AG04450 (cell line): ENCODE data around the gene CDH4. TPM values are rescaled to one million over a fixed set of nuclear protein-coding genes. Genes with fewer than 3 reads are reported as not detected.

Experiments
- CTCF ChIA-PET: fragments of 300-600, 350-600 bp; formaldehyde crosslinking; extraction: SDS; loops from one replicate; lab custom pipeline; 2022; ENCODE audit warnings: antibody characterized with exemption, inconsistent platforms; lab: Charles Lee
- POLR2A ChIA-PET: fragments of 350-600 bp; formaldehyde crosslinking; extraction: SDS; loops from one replicate; lab custom pipeline; 2021; ENCODE audit warnings: antibody characterized with exemption, inconsistent platforms; lab: Yijun Ruan, JAX
- DNase-seq: peaks from one replicate; pipeline ENCODE4 v3.0.0-alpha.2; 2011; ENCODE audit warnings: low read depth, low spot score
- H3K27ac ChIP-seq: one replicate; pipeline ENCODE4 v1.5.1; 2012; ENCODE audit warnings: low read depth, low read length, control low read depth
- H3K27me3 ChIP-seq: one replicate; pipeline ENCODE4 v1.6.0; 2012; ENCODE audit warnings: low read length; ENCODE audit not compliant: control insufficient read depth, insufficient read depth
- H3K4me3 ChIP-seq: 2 replicates; pipeline ENCODE4 v1.5.1; 2011; ENCODE audit warnings: mild to moderate bottlenecking, low read depth, low read length, control low read depth
- H3K9me3 ChIP-seq: 2 replicates; pipeline ENCODE4 v1.5.1; 2012; ENCODE audit warnings: low read length; ENCODE audit not compliant: control insufficient read depth, insufficient read depth
- polyA plus RNA-seq: library from polyadenylated mRNA; depleted of rRNA; stranded (reverse); fragments of >200 nt; gene quantifications from 2 replicates; pipeline ENCODE4 v1.2.3, GENCODE V29; 2011
- TF ChIP-seq, protein P1 (sequence below): IDR thresholded peaks from 2 replicates; pipeline ENCODE4 v1.5.1; 2011; ENCODE audit warnings: low read depth, low read length, control low read depth, inconsistent platforms

CDH4 gene
- polyA plus RNA-seq, 1 experiment: 1.6 TPM

DNA sequence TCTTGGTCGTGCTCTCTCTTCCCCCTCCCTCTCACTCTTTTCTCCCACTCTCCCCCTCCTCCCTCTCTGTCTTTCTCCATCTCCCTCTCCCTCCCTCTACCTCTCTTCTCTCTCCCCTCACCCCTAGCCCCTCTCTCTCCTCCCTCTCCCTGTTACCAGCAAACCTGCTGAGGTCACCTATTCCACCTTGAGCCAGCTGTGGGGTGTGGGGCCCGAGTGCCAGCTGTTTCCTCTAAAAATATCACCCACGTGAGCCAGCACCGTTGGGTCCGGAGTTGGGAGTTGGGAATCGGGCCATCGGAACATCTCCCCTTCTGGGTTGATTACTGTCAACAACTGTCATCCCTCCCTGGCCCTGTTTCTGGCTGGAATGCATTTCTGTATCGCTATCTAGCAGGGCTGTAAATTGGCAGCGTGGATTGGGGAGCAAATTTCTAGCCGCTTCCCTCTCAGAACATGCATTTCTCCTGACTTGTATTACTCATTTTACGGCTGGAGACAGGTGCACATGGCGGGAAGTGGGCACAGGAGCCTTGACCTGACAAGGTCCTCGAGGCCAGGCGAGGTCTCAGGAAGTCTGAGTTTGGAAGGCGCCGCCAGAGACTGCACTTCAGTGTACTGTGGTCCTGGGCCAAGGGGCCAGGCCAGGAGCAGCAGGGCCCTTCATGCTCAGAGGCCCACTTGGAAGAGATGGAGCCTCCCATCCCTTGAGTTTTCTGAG lies 165.3 kb downstream of the CDH4 start:
- POLR2A ChIA-PET: no interaction called here
- CTCF ChIA-PET: no interaction called here
- TF ChIP-seq, protein P1, sequence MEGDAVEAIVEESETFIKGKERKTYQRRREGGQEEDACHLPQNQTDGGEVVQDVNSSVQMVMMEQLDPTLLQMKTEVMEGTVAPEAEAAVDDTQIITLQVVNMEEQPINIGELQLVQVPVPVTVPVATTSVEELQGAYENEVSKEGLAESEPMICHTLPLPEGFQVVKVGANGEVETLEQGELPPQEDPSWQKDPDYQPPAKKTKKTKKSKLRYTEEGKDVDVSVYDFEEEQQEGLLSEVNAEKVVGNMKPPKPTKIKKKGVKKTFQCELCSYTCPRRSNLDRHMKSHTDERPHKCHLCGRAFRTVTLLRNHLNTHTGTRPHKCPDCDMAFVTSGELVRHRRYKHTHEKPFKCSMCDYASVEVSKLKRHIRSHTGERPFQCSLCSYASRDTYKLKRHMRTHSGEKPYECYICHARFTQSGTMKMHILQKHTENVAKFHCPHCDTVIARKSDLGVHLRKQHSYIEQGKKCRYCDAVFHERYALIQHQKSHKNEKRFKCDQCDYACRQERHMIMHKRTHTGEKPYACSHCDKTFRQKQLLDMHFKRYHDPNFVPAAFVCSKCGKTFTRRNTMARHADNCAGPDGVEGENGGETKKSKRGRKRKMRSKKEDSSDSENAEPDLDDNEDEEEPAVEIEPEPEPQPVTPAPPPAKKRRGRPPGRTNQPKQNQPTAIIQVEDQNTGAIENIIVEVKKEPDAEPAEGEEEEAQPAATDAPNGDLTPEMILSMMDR: no peak
- Histone ChIP-seq H3K9me3 (peaks cover 18% of the 10 kb centered on the region), H3K27ac (no peak overlapping the region), H3K27me3 (no peaks in the 10 kb centered on the region), H3K4me3 (no peak overlapping the region)
- no peak for DNase-seq

GRCh38 chr20:61419010-61419409 lies 166.9 kb downstream of the CDH4 start:
- ChIA-PET CTCF (no interaction called here), POLR2A (no interaction called here)
- Histone ChIP-seq H3K27me3 (no peaks in the 10 kb centered on the region), H3K27ac (no peak overlapping the region), H3K9me3 (peaks cover 10% of the 10 kb centered on the region), H3K4me3 (no peak overlapping the region)
- TF ChIP-seq, protein P1: no peak
- no peak for DNase-seq

- CTCF ChIA-PET: no interaction called here
- TF ChIP-seq, protein P1: no peak
Observed at GRCh38 chr20:61419501-61419900, 167.4 kb downstream of the CDH4 start.

GRCh38 chr20:61420056-61420455 lies 168.0 kb downstream of the CDH4 start:
- POLR2A ChIA-PET: no interaction called here
- peaks cover 14% of the 10 kb centered on the region for H3K9me3 ChIP-seq
- H3K4me3 ChIP-seq: no peak overlapping the region
- CTCF ChIA-PET: no interaction called here
- H3K27me3 ChIP-seq: no peaks in the 10 kb centered on the region
- no peak for DNase-seq
- no peak overlapping the region for H3K27ac ChIP-seq
- TF ChIP-seq, protein P1: no peak

More at GRCh38 chr20:61419501-61419900, 167.4 kb downstream of the CDH4 start:
- no peak for DNase-seq
- H3K9me3 ChIP-seq: peaks cover 10% of the 10 kb centered on the region
- POLR2A ChIA-PET: no interaction called here
- no peak overlapping the region for H3K27ac ChIP-seq
- no peaks in the 10 kb centered on the region for H3K27me3 ChIP-seq
- no peak overlapping the region for H3K4me3 ChIP-seq

DNA sequence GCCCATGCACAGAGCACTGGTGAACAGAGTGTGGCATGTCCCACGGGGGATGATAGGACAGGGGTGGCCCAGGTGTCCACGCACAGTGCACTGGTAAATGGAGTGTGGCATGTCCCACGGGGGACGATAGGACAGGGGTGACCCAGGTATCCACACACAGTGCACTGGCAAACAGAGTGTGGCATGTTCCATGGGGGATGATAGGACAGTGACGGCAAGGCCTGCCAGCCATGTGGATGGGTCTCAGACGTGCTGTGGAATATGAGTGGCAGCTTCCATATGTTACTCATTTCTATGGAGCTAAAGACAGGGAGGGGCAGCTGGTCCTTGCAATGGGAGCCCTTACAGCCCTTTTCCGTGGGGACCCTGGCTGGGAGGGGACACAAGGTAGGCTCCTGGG lies 168.7 kb downstream of the CDH4 start:
- no peak for DNase-seq
- H3K27ac ChIP-seq: no peak overlapping the region
- no peaks in the 10 kb centered on the region for H3K27me3 ChIP-seq
- peaks cover 20% of the 10 kb centered on the region for H3K9me3 ChIP-seq
- TF ChIP-seq, protein P1: no peak
- CTCF ChIA-PET: no interaction called here
- H3K4me3 ChIP-seq: no peak overlapping the region
- POLR2A ChIA-PET: no interaction called here
